Measurements from ENCODE around the gene WDR20.
"Not testable (repeated sequence)": the region's sequence is repeated elsewhere in the genome, so short reads cannot be mapped to it uniquely, and the experiment has no call there.

The WDR20 gene

DNA sequence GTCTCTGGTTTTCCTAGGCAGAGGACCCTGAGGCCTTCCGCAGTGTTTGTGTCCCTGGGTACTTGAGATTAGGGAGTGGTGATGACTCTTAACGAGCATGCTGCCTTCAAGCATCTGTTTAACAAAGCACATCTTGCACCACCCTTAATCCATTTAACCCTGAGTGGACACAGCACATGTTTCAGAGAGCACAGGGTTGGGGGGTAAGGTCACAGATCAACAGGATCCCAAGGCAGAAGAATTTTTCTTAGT, 32.2 kb downstream of the WDR20 start:
- FAIRE-seq = not testable (repeated sequence)

GRCh38 chr14:102172721-102173120, 33.0 kb downstream of the WDR20 start:
- not testable (repeated sequence) for FAIRE-seq

GRCh38 chr14:102177161-102177560, 37.5 kb downstream of the WDR20 start:
- no peak for FAIRE-seq

- no peak for FAIRE-seq
Observed at GRCh38 chr14:102178806-102179205, 39.1 kb downstream of the WDR20 start.

DNA sequence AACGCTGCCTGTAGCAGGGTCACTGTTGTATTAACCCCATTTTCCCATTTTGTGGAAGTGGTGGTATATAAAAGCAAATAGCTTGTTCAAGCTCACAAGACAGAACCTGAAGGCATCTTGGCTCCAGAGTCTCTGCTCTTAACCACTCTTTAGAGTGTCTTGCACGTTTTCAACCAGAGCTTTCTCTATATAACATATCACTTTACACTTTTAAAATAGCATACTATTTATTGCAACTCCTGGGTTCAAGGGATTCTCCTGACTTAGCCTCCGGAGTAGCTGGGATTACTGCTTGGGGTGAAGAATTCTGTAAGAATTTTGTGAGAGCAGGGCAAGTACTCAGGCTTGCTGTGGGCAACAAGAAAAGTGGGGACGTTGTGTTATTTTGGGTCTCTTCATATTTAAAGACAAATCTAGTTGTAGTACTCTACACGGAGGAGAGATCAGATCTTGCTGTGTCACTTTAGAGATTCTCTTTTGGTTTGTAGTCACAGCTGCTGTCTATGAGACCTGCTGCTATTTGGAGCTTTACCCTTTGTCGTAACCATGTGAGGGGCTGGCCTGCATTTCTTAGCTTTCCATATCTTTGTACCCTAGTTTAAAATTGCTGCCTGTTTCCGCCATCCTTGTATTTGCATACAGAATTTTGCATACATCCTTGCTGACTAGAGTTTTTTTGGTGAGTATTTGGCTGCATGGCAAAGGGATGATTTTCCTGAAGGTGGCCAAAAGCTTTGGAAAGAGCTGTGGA, 40.7 kb downstream of the WDR20 start:
- FAIRE-seq = no peak

DNA sequence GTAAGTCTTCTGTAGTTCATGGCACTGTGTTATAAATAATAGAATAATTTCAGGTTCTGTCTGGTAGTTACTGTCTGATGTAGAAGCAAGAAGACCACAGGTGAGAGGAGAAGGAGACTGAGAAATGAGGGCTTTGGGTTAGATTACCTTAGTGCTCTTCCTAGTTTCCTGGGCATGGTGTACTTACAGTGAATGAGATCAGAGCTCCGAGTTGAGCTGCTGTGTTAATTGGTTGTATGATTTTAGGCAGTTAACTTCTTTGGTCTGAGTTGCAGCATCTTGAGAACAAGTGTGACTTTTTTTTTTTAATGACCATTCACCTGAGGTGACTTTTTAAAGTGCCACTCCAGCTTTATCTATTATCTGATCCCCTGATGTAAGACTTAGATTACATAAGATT, 41.5 kb downstream of the WDR20 start:
- no peak for FAIRE-seq

DNA sequence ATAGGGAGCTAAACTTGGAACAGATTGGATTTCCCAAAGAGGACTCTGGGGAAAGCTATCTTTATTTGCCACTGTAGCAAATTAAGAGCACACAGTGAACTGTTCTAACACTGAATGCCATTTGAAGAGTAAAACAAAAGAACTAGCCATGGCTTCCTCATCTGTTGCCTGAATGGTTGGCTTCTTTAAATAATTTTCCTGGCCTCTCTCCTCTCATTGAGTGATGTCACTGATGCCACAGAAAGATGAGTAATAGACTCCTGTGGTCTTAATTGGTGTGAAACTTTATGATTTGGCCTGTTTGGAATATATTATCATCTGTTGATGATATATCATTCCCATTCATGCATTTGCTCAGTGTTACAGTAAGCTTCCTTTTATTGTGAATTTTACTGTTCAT, 42.5 kb downstream of the WDR20 start:
- FAIRE-seq = no peak

DNA sequence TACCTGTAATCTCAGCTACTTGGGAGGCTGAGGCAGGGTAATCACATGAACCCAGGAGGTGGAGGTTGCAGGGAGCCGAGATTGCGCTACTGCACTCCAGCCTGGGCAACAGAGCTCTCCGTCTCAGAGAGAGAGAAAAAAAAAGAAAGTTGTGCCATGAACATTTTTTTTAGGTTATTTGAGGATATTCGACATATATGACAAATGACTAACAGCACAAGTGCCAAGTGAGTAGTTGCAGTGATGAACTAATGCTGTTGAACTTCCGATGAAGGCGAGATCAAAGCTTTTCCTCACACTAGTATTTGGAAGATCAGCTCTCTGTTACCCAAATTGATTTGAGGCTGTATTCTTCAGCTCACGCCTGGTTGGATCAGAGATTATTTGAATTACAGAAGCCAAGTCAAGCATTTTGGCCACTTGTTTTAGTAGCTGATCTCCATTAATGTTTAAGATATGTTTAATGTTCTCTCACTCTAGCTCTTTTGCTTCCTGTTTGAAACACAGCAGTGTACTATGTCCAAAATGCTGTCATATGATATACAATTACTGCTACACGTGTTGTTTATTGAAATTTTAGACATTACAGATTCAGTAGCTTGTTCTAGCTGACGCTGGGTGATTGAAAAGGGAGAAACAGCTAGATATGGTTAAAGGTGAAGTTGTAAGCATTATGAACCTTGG, 43.4 kb downstream of the WDR20 start:
- no peak for FAIRE-seq

DNA sequence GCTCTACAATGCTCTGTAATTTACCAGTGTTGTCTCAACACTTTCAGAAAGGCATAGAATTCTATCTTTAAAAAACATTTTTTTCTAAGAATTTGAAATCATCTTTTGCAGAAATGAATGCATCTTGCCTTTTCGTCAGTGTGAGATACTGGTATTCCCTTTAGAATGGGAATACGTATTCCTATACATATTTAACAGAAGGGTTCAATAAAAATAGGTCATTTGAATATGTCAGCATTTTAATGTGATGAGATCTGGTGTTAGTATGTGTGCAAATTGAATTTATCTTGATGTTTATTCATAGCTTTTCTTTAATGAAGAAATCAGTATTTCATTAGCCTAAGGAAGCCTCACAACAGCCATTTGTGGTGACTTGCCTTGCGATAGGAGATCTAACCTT, 44.2 kb downstream of the WDR20 start:
- FAIRE-seq = no peak

DNA sequence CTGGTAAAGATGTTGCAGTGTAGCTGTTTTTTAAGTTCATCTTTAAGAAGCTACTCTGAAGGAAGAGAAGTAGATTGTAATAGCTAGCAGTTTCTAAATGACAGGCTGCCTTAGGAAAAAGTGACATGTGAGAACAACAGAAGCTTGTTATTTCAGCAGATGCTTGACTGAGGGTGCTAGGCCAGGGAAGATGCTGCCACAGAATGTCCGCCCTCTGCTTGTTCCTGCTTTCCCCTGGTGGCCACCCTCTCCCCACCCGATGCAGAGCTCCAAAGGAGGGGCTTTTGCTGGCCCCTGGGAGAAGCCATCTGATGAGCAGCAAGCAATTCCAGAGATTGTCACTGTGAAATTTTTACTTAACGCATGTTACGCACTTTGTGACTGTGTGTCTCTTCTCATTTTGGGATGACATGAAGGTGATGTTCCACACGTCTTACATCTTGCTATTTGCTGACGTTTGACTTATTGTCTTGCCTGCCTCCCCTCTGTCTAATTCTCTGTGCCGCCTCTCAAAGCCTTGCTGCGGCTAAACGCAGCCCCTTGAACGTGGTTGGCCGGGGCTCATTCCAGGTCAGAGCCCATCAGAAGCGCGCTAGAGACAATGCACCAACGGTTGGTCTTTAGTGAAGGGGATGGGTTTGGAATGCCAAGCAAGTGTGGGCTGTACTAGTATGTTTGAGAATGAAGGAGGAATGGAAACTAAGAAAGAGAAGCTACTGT, 44.8 kb downstream of the WDR20 start:
- FAIRE-seq = no peak

DNA sequence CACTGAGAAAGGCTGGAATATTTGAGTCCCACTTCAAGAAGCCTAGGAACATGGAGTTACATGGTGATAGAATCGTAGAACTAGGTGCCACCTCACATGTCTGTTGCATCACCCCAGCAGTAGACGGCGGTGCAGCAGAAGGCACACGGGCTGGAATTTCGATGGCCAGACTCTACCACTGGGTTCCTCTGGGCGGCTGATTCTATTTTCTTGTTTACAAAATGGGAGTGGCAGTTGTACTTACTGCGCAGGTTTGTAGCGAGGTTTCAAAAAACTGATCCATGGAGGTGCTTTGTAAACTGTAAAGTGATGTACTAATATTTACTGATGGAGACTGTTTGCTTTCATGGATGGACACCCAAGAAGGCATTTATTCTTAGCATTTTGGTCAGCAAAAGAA, 45.7 kb downstream of the WDR20 start:
- FAIRE-seq = no peak

DNA sequence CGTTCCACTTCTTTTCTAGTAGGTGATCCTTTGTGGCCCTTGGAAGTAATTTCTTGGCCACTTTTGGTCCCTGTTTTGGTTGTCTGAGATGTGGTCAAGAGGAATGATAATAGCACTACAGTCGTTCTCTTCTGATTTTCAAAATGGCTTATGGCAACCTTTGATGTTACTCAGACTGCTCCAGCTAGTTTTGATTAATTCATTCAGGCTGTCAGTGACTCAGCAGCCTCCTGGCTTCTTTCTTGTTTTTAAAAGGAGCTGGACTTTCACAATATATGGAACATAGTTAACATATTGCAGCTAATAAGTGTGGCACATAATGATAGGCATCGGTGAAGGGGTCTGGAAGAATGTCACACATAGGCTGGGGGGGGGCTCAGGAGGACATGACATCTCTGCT, 47.3 kb downstream of the WDR20 start:
- FAIRE-seq = peak; percentile 21

GRCh38 chr14:102187568-102188001, 47.9 kb downstream of the WDR20 start:
- FAIRE-seq = no peak

DNA sequence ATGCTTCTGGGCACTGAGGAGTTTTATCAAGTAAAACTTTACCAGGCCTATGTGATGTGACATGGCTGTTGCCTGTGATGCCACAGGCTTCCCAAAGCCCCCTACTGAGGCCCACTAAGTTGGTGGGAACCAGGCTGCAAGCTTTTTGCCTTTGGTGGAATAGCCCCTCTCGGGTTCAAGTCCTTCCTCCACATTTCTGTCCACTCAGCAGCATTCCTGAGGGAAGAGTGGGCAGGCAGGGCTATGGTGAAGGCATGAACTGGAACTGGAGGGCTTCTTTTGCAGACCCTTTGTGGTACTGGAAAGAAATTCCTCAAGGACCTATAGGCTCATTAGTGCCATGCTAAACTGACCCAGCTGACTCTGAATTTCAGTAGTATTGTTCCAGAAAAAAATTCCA, 48.5 kb downstream of the WDR20 start:
- no peak for FAIRE-seq

GRCh38 chr14:102189874-102190273, 50.2 kb downstream of the WDR20 start:
- no peak for FAIRE-seq

DNA sequence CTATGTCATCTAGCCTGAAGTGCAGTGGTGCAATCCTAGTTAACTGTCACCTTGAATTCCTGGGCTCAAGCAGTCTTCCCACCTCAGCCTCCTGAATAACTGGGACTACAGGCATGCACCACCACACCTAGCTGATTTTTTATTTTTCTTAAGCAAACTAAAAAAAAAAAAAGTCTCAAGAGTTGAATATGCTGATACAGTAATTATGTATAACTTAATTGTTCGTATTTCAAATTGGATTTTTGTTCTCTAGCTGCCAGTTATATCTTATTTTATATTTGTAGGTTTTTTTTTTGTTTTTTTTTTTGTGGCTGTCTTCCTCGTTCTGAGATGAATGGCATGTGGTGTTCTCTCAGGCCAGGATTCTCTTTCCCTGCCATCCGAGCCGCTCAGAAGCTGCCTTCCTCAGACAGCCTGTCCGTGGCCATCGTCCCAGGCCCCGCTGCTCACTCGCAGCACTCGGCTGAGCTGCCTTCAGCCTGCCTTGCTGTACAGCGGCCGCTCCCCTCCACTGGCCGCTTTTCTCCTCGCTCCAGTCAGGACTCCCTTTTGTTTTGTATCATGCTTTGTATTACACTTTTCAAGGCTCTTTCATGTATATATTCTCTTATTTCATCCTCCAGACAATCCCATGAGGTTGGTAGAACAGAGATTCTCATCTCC, 53.3 kb downstream of the WDR20 start:
- FAIRE-seq = no peak

DNA sequence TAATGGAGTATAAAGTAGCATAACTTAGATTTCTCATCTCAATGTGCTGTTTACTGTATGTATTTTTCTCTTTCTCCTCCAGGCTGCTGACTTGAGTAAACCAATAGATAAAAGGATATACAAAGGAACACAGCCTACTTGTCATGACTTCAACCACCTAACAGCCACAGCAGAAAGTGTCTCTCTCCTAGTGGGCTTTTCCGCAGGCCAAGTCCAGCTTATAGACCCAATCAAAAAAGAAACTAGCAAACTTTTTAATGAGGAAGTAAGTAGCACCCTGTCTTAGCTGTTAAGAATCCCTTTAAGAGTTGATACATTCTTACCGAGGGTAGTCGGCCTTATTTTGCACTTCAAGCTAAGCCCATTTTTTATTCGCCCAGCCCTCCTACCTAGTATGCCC, 55.2 kb downstream of the WDR20 start:
- FAIRE-seq = no peak

GRCh38 chr14:102195446-102195845, 55.7 kb downstream of the WDR20 start:
- no peak for FAIRE-seq

GRCh38 chr14:102196039-102196901, 56.6 kb downstream of the WDR20 start:
- no peak for FAIRE-seq

DNA sequence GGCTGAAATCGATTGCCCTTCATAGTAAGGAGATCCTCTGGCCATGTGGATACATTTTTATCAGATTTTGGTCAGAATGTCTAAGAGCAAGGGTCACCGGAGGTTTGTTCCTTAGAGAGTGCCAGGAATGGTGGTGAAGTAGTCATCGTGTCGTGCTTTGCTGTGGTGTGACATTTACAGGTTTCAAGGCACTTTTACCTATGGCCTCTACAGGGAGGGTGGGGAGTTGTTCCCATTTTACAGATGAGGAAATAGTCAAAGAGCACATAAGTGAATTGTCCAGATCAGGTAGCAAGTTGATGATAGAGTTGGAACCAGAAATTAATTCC, 57.2 kb downstream of the WDR20 start:
- FAIRE-seq = no peak

GRCh38 chr14:102197317-102197853, 57.7 kb downstream of the WDR20 start:
- FAIRE-seq = no peak

DNA sequence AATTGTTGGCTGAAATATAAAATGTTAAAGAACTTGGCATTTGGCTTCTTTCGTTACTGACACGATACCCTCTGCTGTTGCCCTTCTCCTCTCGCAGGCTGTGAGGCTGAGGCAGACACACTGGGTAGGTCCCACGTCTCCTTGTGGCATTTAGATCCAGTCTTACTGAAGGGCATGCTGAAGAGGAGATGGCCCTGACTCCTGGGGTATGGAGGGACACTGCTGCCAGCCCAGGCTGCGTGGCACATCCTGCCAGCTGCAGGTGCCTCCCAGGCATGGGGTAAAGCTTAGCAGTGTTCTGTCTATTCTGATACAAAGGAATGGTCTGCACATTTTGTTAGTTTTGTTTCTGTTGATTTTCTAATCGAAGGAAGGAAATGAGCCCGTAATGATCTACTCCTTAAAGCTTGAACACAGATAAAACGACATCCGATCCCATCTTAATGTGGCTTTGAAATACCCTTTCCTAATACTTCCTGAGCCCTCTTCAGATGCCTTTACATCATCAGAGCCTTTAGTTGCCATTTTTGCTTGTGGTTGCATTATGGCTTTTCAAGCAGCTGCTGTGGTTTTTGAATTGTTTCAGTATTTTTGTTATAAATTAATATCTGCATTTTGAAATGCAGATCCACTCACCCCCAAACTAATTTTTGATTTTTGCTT, 61.1 kb downstream of the WDR20 start:
- no peak for FAIRE-seq
